ENCODE data around the gene SLC8A1. TPM values are rescaled to one million over a fixed set of nuclear protein-coding genes. Genes with fewer than 3 reads are reported as not detected.

SLC8A1 gene
- total and polyA plus RNA-seq, 2 of the 13 experiments (the other 11 are each of a cell fraction or from before 2014, with no cell fraction given), result not detected

GRCh38 chr2:40344364-40344763, 107.5 kb downstream of the SLC8A1 start (continued):
- TF ChIP-seq PRDM10 (CRISPR knock-in tag; IDR thresholded peaks at IDR 0.05; ENCODE audit: low read depth) (no peak), PHF5A (CRISPR knock-in tag; IDR thresholded peaks at IDR 0.05; ENCODE audit: low read depth, unreplicated experiment) (no peak)

GRCh38 chr2:40343902-40344301, 108.0 kb downstream of the SLC8A1 start:
- DNase-seq (ENCODE audit: low spot score) (no peak), FAIRE-seq (no peak), ATAC-seq (no peak)
- Histone ChIP-seq H3K4me2 (ENCODE audit: low read depth, low read length) (no peak overlapping the region), H4K20me1 (ENCODE audit: insufficient read depth, low read length) (no peaks in the 10 kb centered on the region), H3K9ac (ENCODE audit: insufficient read depth, low read depth, low read length) (no peak overlapping the region), H2AFZ (ENCODE audit: low read length) (no peak overlapping the region), H3K79me2 (ENCODE audit: insufficient read depth, low read length) (no peaks in the 10 kb centered on the region), H3K27ac (ENCODE audit: extremely low read length, insufficient read depth, low read length) (no peak overlapping the region), H3K4me1 (ENCODE audit: insufficient read depth, low read length) (no peaks in the 10 kb centered on the region), H3K4me3 (replicated peaks in 1 of 3; ENCODE audit: insufficient read depth in 1 of 3, low read depth in 2 of 3, low read length in 3 of 3) (no peak overlapping the region), H3K36me3 (replicated peaks in 1 of 2; ENCODE audit: control insufficient read depth in 1 of 2, insufficient read depth in 2 of 2, low read length in 2 of 2) (no peaks in the 10 kb centered on the region), H3K9me3 (ENCODE audit: low read length) (no peaks in the 10 kb centered on the region), H3K27me3 (ENCODE audit: control insufficient read depth in 1 of 2, insufficient read depth in 2 of 2, low read length in 2 of 2) (no peaks in the 10 kb centered on the region)
- no peak for TF ChIP-seq PCBP1 (IDR thresholded peaks at IDR 0.05; ENCODE audit: borderline replicate concordance, low read depth, low read length)
- 3% methylated on average over 2 of the region's 2 CpGs for WGBS (ENCODE audit: low lambda C conversion rate)
- CTCF ChIA-PET (ENCODE audit: low intra/inter-chr PET ratio, low total read pairs), result no interaction called here
- in situ Hi-C loops (cut with HindIII; ENCODE audit: extremely low pct_ligation_motif_present, low pct_unique_long_range_greater_than_20kb), result no loop called here
- POLR2A ChIA-PET, result no interaction called here
- BruUV-seq (replicated peaks), result no TSS peak
- intact Hi-C loops (cut with micrococcal nuclease; ENCODE audit: unreplicated experiment), result no loop called here
